CD4-positive, alpha-beta T cell treated with Interleukin-4 for 4 hours (primary cell): ENCODE results near the gene AQP12B.

Experiments used
- DNase-seq: peaks from one replicate; pipeline ENCODE4 v3.0.0-alpha.2; 2020

Gene AQP12B

GRCh38 chr2:240717681-240718581 lies 35.2 kb upstream of the AQP12B start:
- no peak for DNase-seq

- no peak for DNase-seq
These were observed 34.5 kb upstream of the AQP12B start for GRCh38 chr2:240717181-240717641.

- DNase-seq: no peak
These were observed 33.6 kb upstream of the AQP12B start for GRCh38 chr2:240716130-240716798.

- no peak for DNase-seq
These were observed 32.4 kb upstream of the AQP12B start for GRCh38 chr2:240714747-240715725.

GRCh38 chr2:240713928-240714746 lies 31.5 kb upstream of the AQP12B start:
- DNase-seq: no peak

- DNase-seq: no peak
These were observed 30.6 kb upstream of the AQP12B start for GRCh38 chr2:240713071-240713927.

GRCh38 chr2:240712121-240712520 lies 29.4 kb upstream of the AQP12B start:
- no peak for DNase-seq

GRCh38 chr2:240711701-240712100 lies 29.0 kb upstream of the AQP12B start:
- no peak for DNase-seq

- DNase-seq: no peak
These were observed 28.6 kb upstream of the AQP12B start for GRCh38 chr2:240711296-240711695.

GRCh38 chr2:240708457-240708856 lies 25.8 kb upstream of the AQP12B start:
- DNase-seq: no peak

GRCh38 chr2:240707821-240708220 lies 25.1 kb upstream of the AQP12B start:
- no peak for DNase-seq

GRCh38 chr2:240707043-240707756 lies 24.5 kb upstream of the AQP12B start:
- no peak for DNase-seq

- no peak for DNase-seq
These were observed 22.6 kb upstream of the AQP12B start for GRCh38 chr2:240705204-240705791.

- no peak for DNase-seq
These were observed 22.0 kb upstream of the AQP12B start for GRCh38 chr2:240704651-240705050.

GRCh38 chr2:240703417-240704341 lies 21.0 kb upstream of the AQP12B start:
- no peak for DNase-seq

GRCh38 chr2:240702640-240703011 lies 19.9 kb upstream of the AQP12B start:
- DNase-seq: no peak

GRCh38 chr2:240701736-240702639 lies 19.3 kb upstream of the AQP12B start:
- DNase-seq: no peak
